NCI-H524 treated with DMSO at 0.1 percent for 48 hours (cell line): ENCODE data around the gene MAP2K6.
"Not testable (repeated sequence)": the region's sequence is repeated elsewhere in the genome, so short reads cannot be mapped to it uniquely, and the experiment has no call there.

Experiments
- DNase-seq: peaks from one replicate; lab custom pipeline; 2025; lab: John Stamatoyannopoulos, UW

The MAP2K6 gene

GRCh38 chr17:69457603-69458002 lies 43.1 kb downstream of the MAP2K6 start:
- DNase-seq = no peak

DNA sequence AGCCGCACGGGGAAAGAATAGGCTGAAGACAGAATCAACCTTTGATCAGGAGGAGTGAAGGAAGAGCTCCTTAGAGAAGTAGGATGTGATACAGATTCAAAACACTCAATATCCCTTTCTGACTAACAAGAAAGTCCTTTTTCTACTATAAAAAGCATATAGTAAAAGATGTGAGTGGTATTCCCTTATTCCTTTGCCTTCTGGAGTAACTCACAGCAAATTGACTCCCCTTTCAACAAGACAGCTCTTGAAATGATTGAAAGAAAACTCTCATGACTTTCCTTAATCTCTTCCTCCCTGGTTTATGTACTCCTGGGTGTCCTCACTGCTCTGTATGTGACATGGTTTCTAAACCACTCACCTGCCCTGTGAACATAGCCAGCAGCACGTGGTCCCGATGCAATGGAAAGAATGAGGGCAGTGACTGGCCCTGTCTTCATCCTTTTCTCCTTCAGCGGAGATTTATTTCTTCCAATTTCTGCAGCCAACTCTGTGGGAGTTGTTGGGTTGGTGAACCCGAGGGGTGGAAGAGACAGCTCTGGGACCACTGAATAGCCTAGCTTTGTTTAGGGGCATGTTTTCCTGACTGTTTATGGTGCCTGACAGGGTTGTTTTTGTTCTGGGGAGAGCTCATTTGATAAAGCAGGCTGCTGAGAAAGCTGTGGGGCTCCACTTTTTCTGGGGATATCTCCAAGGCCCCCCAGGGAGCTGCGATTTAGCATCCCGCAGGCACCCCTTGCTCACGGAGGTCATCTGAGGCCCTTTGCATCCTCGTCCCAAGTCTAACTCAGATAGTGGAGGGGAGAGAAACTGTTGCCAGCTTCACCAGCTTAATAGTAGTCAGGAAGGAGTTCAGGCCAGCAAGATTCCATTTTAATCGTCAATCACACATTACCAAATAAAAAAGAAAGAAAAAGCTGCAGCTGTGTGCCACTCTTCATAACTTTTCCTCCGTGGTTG lies 46.7 kb downstream of the MAP2K6 start:
- no peak for DNase-seq

- DNase-seq = no peak
Observed at GRCh38 chr17:69461951-69462369, 47.5 kb downstream of the MAP2K6 start.

- no peak for DNase-seq
Observed at GRCh38 chr17:69462882-69463281, 48.4 kb downstream of the MAP2K6 start.

DNA sequence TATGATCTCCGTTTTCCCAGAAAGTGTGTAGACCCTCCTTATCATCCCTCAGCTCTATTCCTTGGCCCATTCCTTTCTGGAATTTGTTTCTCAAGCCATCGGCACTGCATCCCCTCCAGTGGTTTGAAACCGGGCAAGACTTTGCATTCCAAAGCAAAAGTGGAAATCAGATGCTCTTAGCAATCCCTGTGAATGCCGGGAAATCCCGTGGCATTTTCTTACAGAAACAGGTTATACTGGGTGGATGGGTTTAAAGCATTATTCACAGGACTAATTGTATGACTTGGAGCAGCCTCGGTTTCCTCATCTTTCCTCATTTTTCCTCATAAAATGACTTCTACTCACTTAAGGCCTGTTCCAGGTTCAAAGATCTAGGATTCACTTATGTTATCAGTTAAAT lies 52.0 kb downstream of the MAP2K6 start:
- DNase-seq = no peak

DNA sequence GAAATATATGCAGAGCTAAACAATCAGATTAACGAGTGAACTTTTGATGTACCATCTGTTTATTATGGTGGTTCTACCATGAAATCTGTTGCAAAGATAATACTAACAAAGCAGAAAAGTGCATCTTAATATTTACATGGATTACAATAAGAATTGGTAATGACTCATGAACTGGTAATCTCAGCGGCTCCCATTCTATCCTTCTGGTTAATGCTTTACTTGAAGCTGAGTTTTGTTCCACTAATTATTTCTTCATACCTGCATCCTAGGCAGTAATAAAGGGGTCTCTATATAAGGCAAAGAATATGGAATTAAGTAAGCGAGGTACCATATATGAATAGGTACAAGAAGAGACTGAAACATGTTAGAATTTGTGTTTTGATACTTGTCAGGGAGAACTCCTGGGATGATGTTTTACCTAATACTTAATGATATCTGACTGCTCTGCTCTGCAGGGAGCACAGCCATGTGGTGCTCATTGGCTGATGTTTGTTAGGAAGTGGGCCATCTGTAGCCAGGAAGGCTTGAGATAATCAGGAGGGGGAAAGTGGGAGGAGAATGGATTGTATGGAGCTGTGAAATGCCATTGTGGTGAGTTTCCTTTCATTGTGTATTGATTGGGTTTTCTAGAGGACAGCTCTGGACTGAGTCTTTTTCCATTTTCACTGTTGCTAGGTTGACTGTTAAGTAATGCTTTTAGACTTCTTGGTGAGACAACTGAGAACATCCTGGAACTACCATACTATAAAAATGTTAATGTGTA lies 52.6 kb downstream of the MAP2K6 start:
- peak; percentile 74 for DNase-seq

DNA sequence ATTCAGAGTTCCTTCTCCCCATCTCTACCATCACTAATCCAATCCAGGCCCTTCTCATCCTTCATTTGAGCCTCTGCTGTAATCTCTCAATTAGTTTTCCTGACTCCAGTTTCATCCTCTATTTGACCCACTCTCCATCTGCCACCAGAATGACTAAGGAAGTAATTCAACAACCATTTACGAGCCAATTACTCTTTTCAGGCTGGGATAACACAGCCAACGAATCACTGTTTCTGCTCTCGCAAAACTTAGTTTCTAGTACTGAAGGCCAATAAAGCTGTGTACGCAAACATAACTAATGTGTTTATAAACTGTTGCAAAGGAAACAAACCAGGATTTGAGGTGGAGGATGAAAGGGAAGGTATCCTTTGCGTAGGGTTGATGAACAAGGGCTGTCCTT lies 53.7 kb downstream of the MAP2K6 start:
- peak; percentile 88 for DNase-seq

GRCh38 chr17:69470702-69471101 lies 56.2 kb downstream of the MAP2K6 start:
- no peak for DNase-seq

DNA sequence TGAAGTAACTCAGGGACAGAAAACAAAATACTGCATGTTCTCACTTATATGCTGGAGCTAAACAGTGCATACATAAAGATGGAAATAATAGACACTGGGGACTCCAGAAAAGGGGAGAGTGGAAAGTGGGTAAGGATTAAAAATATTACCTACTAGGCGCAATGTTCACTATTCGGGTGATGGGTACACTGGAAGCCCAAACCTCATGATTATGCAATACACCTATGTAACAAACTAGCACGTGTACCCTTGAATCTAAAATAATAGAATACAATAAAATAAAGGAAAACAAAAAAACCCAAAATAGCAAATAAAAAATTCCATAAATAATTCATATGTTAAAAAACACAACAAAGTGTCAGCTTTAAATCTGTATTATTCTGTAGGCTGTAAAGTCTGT lies 56.9 kb downstream of the MAP2K6 start:
- no peak for DNase-seq

DNA sequence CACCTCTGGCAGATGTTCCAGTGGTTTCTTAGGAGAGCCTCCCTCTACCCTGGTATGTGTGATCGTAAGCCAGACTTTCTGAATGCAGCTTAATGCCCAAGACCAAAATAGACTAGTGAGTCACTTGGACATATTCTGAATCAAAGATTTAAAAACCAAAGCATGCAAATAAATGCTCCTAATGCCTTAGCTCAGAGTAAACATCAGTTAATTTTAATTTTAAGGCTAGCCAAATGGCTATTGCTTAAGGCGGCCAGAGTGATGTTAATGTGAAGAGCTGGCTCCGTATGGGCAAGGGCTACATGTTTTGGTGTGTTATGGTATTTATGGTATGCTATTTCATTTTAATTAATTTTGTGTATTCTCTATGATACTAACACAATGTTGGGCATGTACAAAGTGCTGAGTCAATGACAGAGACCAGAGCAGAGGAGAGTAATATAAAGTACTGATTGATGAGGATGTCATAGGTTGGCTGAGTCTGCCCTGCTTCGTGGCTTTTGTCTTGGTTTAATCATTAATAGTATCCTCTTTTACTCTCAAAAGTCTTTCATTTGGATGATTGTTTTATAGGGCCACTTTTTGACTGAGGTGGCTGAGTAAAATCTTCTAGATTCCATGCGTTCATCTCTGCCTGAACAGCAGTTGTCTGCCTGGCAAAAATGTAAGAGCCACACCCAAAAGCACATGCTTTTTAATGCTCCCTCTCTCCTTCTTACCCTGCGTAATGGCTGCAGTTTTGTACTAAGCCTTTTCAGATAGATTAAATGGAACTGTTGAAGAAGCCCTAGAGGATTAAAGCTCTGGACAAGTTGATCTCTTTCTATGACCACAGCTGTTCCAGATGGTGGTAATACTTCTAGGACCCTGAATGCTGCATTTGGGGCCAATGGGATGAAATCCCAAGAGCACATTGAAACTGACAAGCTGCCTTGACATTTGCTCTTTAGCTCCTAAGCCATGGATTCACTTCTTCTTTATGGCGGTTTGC lies 59.6 kb downstream of the MAP2K6 start:
- peak; percentile 98 for DNase-seq

- DNase-seq = no peak
Observed at GRCh38 chr17:69477204-69477902, 62.9 kb downstream of the MAP2K6 start.

DNA sequence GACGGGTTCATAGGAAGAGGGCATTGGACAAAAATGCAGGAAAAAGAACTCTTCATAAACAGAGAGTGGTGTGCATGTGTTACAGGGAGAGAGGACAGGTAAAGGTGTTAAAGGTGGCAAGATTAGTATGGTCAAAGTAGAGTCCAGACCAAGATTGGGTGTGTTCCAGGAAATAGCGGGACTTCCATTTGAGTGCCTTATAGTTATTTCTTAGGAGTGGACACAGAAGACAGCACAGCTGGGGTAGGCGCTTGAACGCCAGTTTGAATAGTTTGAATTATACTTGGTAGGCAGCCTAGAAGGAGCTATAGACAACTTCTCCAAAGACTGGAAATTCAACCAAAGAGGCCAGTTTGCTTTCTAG lies 63.4 kb downstream of the MAP2K6 start:
- no peak for DNase-seq

DNA sequence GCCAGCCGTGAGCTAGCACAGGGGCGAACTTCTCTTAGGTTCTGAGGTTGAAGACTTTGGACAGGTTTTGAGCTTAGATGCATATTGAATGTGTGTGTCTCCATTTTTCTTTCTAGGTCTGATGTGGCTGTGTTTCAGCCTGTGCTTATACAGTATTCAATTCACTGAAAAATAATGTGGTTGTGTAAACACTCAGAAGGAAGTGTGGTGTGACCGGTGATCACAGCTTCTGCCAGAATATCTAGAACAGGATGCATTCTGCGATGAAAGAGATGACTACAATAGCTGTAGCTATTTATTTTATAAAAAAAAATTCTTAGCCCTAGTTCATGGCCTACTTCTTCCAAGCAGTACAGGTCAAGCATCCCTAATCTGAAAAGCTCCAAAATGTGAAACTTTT lies 64.4 kb downstream of the MAP2K6 start:
- DNase-seq = no peak

DNA sequence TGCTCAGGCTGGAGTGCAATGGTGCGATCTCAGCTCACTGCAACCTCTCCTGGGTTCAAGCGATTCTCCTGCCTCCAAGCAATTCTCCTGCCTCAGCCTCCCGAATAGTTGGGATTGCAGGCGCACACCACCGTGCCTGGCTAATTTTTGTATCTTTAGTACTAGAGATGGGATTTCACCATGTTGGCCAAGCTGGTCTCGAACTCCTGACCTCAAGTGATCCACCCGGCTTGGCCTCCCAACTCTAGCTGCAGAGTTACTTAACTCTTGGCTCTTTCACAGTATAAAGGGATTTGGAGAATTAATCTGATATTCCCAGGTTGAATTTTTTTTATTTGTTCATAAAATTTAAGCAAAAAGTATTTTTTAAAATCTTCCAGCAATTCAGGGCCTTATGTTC lies 65.3 kb downstream of the MAP2K6 start:
- DNase-seq = not testable (repeated sequence)

DNA sequence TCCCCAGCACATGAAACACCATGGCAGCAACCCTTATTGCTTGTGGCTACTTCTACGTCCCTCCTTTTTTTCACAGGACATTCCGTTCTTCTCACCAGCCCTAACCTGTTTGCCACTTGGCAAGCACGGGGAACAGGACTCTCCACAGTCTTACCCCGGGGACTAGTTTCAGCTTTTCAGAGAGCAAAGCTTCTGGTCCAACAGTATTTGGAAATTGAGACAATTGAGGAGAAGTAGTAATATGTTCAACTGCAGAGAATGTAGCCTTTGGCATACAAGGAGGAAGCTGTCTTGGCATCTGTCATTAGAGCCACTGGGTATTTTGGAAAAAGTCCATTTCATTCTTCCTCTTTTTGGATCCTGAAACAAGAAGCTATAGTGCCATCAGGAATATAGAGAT lies 65.7 kb downstream of the MAP2K6 start:
- DNase-seq = no peak

- no peak for DNase-seq
Observed at GRCh38 chr17:69485251-69485661, 70.8 kb downstream of the MAP2K6 start.

- DNase-seq = no peak
Observed at GRCh38 chr17:69485901-69486643, 71.6 kb downstream of the MAP2K6 start.

DNA sequence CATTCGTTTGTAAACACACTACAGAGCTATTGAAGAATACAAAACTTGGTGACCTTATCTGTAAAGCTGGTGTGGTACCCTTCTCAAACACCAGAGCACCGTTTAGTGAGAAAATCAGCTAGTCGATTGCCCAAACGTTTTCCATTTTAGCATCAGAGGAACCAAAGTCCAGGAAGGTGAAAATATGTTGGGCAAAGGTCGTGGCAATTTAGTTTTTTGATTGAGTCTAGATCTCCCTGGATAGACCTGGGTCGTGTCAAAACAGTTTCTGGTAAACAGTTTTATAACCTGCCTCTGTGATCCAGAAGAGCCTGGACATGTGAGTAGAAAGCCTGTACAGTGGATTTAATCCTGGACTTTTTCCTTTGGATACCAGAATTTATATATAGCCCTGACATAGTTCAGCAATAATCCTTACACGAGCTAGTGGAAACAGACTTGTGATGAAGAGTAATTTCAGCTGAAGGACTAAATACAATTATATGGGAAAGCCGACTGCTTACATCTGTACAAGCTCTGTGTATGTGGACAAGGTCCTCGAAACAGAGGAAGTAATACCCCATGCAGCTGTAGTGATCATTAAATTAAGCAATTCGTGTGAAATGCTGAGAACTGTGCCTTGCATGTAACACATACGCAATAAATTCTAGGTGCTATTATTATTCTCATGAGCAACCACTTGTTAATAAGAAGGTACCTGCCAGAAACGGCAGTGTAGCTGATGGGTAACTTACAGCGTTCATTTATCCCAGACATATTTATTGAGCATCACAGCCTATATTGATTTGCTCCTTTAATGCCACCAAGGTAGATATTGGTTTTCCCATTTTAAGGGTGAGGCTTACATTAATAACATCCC lies 72.5 kb downstream of the MAP2K6 start:
- no peak for DNase-seq

- DNase-seq = no peak
Observed at GRCh38 chr17:69489313-69489712, 74.8 kb downstream of the MAP2K6 start.
